Measurements from ENCODE around the gene LRTM2.

DNA sequence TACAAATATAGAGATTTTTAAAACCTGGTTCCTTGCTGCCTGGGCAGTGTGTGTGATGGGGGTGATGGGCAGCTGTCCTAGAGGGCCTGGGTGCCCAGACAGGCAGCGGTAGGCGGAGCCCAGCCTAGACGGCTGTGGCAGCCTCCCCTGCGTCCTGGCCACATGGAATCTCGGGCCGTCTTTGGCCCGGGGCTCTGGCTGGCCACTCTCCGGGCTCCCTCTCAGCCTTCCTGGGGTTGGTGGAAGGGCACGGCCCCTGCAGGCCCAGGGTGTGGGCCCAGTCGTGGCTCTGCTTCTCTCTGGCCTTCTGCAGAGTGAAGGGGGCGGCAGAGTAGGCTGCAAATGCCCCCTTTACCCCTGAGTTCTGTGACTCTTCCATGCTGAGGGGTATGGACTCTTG is 2.3 kb downstream of the LRTM2 start:
- TF ChIP-seq BHLHE40 (IDR thresholded peaks at IDR 0.05; ENCODE audit: borderline replicate concordance) (no peak), FOXM1 (IDR thresholded peaks at IDR 0.05; ENCODE audit: borderline replicate concordance) (no peak), SP1 (IDR thresholded peaks at IDR 0.05) (no peak), HDGF (IDR thresholded peaks at IDR 0.05; ENCODE audit: borderline replicate concordance) (no peak), ELF4 (IDR thresholded peaks at IDR 0.05) (no peak), SUZ12 (IDR thresholded peaks at IDR 0.05) (no peak), LEF1 (IDR thresholded peaks at IDR 0.05; ENCODE audit: borderline replicate concordance) (no peak), TARDBP (IDR thresholded peaks at IDR 0.05) (no peak), CTBP1 (IDR thresholded peaks at IDR 0.05; ENCODE audit: borderline replicate concordance) (no peak), NFRKB (IDR thresholded peaks at IDR 0.05) (no peak), ZNF384 (IDR thresholded peaks at IDR 0.05) (no peak), ARNT (IDR thresholded peaks at IDR 0.05) (no peak)
